Loucy (cell line): Measurements from ENCODE around the gene ITCH.
"Not testable (repeated sequence)": the region's sequence is repeated elsewhere in the genome, so short reads cannot be mapped to it uniquely, and the experiment has no call there.

Experiments
- H2AFZ ChIP-seq: fragments of 200-600 bp; sonication (generic); 2 replicates; pipeline ENCODE4 v1.6.0; 2016; ENCODE audit warnings: antibody characterized with exemption, mild to moderate bottlenecking, low read length, moderate library complexity
- H3F3A ChIP-seq: fragments of 200-600 bp; 2 replicates; pipeline ENCODE4 v1.6.0; 2016; ENCODE audit warnings: antibody characterized with exemption, low read depth, mild to moderate bottlenecking
- H3K27me3 ChIP-seq: fragments of 200-600 bp; sonication (generic); 2 replicates; pipeline ENCODE4 v1.6.1; 2014; ENCODE audit warnings: low read length, mild to moderate bottlenecking; ENCODE audit not compliant: insufficient read depth, poor library complexity, severe bottlenecking
- H3K36me3 ChIP-seq: fragments of 200-600 bp; sonication (generic); 2 replicates; pipeline ENCODE4 v1.6.1; 2016; ENCODE audit warnings: low read length; ENCODE audit not compliant: insufficient read depth
- H3K4me1 ChIP-seq: fragments of 200-600 bp; sonication (generic); 2 replicates; pipeline ENCODE4 v1.5.1; 2014; ENCODE audit warnings: low read length, mild to moderate bottlenecking; ENCODE audit not compliant: insufficient read depth, poor library complexity, severe bottlenecking
- H3K4me2 ChIP-seq: fragments of 200-600 bp; sonication (generic); 2 replicates; pipeline ENCODE4 v1.6.0; 2014; ENCODE audit warnings: antibody characterized with exemption, low read length, low read depth, mild to moderate bottlenecking; ENCODE audit not compliant: poor library complexity, severe bottlenecking
- H3K4me3 ChIP-seq: fragments of 200-600 bp; sonication (generic); 2 replicates; pipeline ENCODE4 v1.5.1; 2014; ENCODE audit warnings: low read length, mild to moderate bottlenecking, mixed read lengths; ENCODE audit not compliant: poor library complexity, severe bottlenecking
- H3K79me2 ChIP-seq: fragments of 200-600 bp; sonication (generic); 2 replicates; pipeline ENCODE4 v1.6.1; 2014; ENCODE audit warnings: low read length; ENCODE audit not compliant: insufficient read depth
- H3K9ac ChIP-seq: fragments of 200-600 bp; sonication (generic); 2 replicates; pipeline ENCODE4 v1.6.0; 2014; ENCODE audit warnings: mild to moderate bottlenecking, low read depth, low read length, moderate library complexity; ENCODE audit not compliant: poor library complexity, severe bottlenecking
- H3K9me2 ChIP-seq: fragments of 200-600 bp; sonication (generic); replicated peaks from 2 replicates; pipeline ENCODE4 v1.6.1; 2016; ENCODE audit warnings: low read depth, low read length, mixed read lengths
- H3K9me3 ChIP-seq: fragments of 200-600 bp; sonication (generic); 2 replicates; pipeline ENCODE4 v1.6.1; 2014; ENCODE audit warnings: mild to moderate bottlenecking, antibody characterized with exemption, low read length, low read depth; ENCODE audit not compliant: insufficient read depth
- H4K20me1 ChIP-seq: fragments of 200-600 bp; sonication (generic); 2 replicates; pipeline ENCODE4 v1.6.0; 2014; ENCODE audit warnings: antibody characterized with exemption, low read length, mild to moderate bottlenecking; ENCODE audit not compliant: insufficient read depth, poor library complexity, severe bottlenecking
- CTCF ChIP-seq: fragments of 200-600 bp; sonication (generic); conservative IDR thresholded peaks from 2 replicates; pipeline ENCODE4 v1.5.1; 2014; ENCODE audit warnings: mild to moderate bottlenecking, antibody characterized with exemption, low read length
- EZH2phosphoT487 ChIP-seq: fragments of 200-600 bp; IDR thresholded peaks from 2 replicates; pipeline ENCODE4 v1.6.1; 2018; ENCODE audit warnings: antibody characterized with exemption, mild to moderate bottlenecking, moderate library complexity, borderline replicate concordance

The ITCH gene

DNA sequence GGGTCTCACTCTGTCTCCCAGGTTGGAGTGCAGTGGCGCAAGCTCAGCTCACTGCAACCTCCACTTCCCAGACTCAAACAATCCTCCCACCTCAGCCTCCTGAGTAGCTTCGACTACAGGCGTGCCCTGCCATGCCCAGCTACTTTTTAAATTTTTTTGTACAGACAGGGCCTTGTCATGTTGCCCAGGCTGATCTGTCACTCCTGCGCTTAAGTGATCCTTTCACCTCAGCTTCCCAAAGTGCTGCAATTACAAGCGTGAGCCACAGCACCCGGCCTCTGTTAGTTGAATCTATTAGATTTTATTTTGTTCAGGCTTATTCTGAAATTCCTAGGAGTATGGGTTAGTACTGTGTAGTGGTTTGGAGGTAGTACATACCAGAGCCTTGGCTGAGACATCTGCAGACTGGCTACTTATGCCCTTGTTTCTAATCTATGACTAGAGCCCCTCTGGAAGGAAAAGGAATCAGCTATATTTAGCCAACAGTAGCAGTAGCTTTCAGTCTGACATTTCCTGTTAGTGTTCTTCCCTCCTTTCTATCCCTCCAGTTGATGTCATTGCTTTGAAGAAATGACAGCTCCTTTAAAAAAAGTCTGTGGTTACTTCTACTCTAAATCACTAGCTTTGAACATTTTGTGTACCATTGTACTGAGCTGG lies 74.4 kb downstream of the ITCH start:
- Histone ChIP-seq H3F3A (no peaks in the 10 kb centered on the region), H3K27me3 (no peaks in the 10 kb centered on the region), H4K20me1 (no peaks in the 10 kb centered on the region), H3K4me1 (peaks cover 14% of the 10 kb centered on the region), H3K9me3 (no peaks in the 10 kb centered on the region), H2AFZ (no peak overlapping the region), H3K36me3 (peaks cover 42% of the 10 kb centered on the region), H3K9me2 (no peaks in the 10 kb centered on the region), H3K79me2 (no peaks in the 10 kb centered on the region), H3K4me2 (peak overlapping the region; percentile 37), H3K4me3 (no peak overlapping the region), H3K9ac (peak overlapping the region; percentile 52)
- TF ChIP-seq EZH2phosphoT487 (no peak), CTCF (no peak)

DNA sequence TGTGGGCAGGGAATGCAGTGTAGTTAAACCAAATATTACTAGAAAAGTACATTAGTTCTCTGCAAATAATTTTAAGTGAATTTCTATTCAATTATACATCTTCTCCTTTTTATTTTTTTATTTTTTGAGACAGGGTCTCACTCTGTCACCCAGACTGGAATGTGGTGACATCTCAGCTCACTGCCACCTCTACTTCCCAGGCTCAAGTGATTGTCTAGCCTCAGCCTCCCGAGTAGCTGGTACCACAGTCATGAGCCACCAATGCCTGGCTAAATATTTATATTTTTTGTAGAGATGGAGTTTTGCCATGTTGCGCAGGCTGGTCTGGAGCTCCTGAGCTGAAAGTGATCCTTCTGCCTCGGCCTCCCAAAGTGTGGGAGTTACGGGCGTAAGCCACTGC lies 76.1 kb downstream of the ITCH start:
- Histone ChIP-seq H3K4me3 (no peak overlapping the region), H4K20me1 (no peaks in the 10 kb centered on the region), H3K4me1 (peaks cover 14% of the 10 kb centered on the region), H3K4me2 (no peak overlapping the region), H3K79me2 (no peaks in the 10 kb centered on the region), H3K27me3 (no peaks in the 10 kb centered on the region), H2AFZ (no peak overlapping the region), H3K9me2 (no peaks in the 10 kb centered on the region), H3K9ac (no peak overlapping the region), H3K36me3 (peaks cover 58% of the 10 kb centered on the region), H3K9me3 (no peaks in the 10 kb centered on the region), H3F3A (no peaks in the 10 kb centered on the region)
- TF ChIP-seq CTCF = no peak
- TF ChIP-seq EZH2phosphoT487 = no peak

DNA sequence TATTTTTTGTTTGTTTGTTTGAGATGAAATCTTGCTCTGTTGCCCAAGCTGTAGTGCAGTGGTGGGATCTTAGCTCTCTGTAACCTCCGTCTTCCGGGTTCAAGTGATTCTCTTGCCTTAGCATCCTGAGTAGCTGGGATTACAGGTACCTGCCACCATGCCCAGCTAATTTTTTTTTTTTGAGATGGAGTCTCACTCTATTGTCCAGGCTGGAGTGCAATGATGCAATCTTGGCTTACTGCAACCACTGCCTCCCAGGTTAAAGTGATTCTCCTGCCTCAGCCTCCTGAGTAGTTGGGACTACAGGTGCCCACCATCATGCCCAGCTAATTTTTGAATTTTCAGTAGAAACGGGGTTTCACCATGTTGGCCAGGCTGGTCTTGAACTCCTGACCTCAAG lies 78.3 kb downstream of the ITCH start:
- H2AFZ ChIP-seq, H3K4me3 ChIP-seq, H3K9me2 ChIP-seq, H3K4me2 ChIP-seq, H3F3A ChIP-seq, H3K27me3 ChIP-seq, H3K79me2 ChIP-seq, H3K9me3 ChIP-seq, H3K9ac ChIP-seq, H4K20me1 ChIP-seq: not testable (repeated sequence)
- H3K4me1 ChIP-seq = peaks cover 14% of the 10 kb centered on the region
- H3K36me3 ChIP-seq = peaks cover 80% of the 10 kb centered on the region

DNA sequence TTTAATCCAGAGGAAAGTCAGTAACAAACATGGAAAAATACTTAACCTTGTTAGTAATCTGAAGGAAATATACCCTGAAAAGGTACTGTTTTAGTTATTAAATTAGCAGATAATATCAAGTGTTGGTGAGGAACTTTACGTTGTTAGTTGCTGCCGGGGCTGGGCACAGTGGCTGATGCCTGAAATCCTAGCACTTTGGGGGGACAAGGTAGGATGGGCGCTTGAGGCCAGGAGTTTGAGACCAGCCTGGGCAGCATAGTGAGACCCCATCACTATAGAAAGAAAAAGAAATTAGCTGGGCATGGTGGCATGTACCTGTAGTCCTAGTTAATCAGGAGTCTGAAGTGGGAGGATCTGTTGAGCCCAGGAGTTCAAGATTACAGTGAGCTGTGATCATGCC lies 80.5 kb downstream of the ITCH start:
- H3K36me3 ChIP-seq = peaks cover 92% of the 10 kb centered on the region
- H3F3A ChIP-seq = no peaks in the 10 kb centered on the region
- H3K4me1 ChIP-seq = no peaks in the 10 kb centered on the region
- H3K9me3 ChIP-seq = no peaks in the 10 kb centered on the region
- H4K20me1 ChIP-seq = no peaks in the 10 kb centered on the region
- no peak overlapping the region for H3K9ac ChIP-seq
- no peaks in the 10 kb centered on the region for H3K27me3 ChIP-seq
- H3K79me2 ChIP-seq = no peaks in the 10 kb centered on the region
- no peak overlapping the region for H3K4me2 ChIP-seq
- H3K4me3 ChIP-seq = no peak overlapping the region
- TF ChIP-seq CTCF = no peak
- no peak for TF ChIP-seq EZH2phosphoT487
- H3K9me2 ChIP-seq = no peaks in the 10 kb centered on the region
- no peak overlapping the region for H2AFZ ChIP-seq
